ENCODE measurements around the gene FERMT2.
"Not testable (repeated sequence)": the region's sequence is repeated elsewhere in the genome, so short reads cannot be mapped to it uniquely, and the experiment has no call there.

The FERMT2 gene

GRCh38 chr14:52900731-52901130 is 50.1 kb downstream of the FERMT2 start:
- no peak for DNase-seq

- DNase-seq, result no peak
These were observed 52.4 kb downstream of the FERMT2 start for GRCh38 chr14:52898496-52898895.

- no peak for DNase-seq
These were observed 55.9 kb downstream of the FERMT2 start for GRCh38 chr14:52895000-52895399.

- no peak for DNase-seq
These were observed 59.0 kb downstream of the FERMT2 start for GRCh38 chr14:52891800-52892199.

GRCh38 chr14:52888839-52889838 is 61.7 kb downstream of the FERMT2 start:
- no peak for DNase-seq

- DNase-seq, result no peak
These were observed 62.7 kb downstream of the FERMT2 start for GRCh38 chr14:52888159-52888558.

- DNase-seq, result no peak
These were observed 65.6 kb downstream of the FERMT2 start for GRCh38 chr14:52885230-52885629.

GRCh38 chr14:52883658-52884057 is 67.2 kb downstream of the FERMT2 start:
- DNase-seq, result no peak

GRCh38 chr14:52882824-52883223 is 68.0 kb downstream of the FERMT2 start:
- DNase-seq, result no peak

GRCh38 chr14:52879958-52880357 is 70.9 kb downstream of the FERMT2 start:
- no peak for DNase-seq

- no peak for DNase-seq
These were observed 71.9 kb downstream of the FERMT2 start for GRCh38 chr14:52878946-52879345.

GRCh38 chr14:52878469-52878868 is 72.4 kb downstream of the FERMT2 start:
- no peak for DNase-seq

- no peak for DNase-seq
These were observed 73.2 kb downstream of the FERMT2 start for GRCh38 chr14:52877628-52878027.

- DNase-seq, result no peak
These were observed 74.0 kb downstream of the FERMT2 start for GRCh38 chr14:52876806-52877205.

GRCh38 chr14:52876311-52876710 is 74.5 kb downstream of the FERMT2 start:
- no peak for DNase-seq

GRCh38 chr14:52875707-52876106 is 75.1 kb downstream of the FERMT2 start:
- no peak for DNase-seq

- no peak for DNase-seq
These were observed 76.5 kb downstream of the FERMT2 start for GRCh38 chr14:52874389-52874788.

GRCh38 chr14:52873694-52874093 is 77.2 kb downstream of the FERMT2 start:
- DNase-seq, result no peak

GRCh38 chr14:52873065-52873464 is 77.8 kb downstream of the FERMT2 start:
- no peak for DNase-seq

- DNase-seq, result no peak
These were observed 79.2 kb downstream of the FERMT2 start for GRCh38 chr14:52871606-52872005.

- DNase-seq, result no peak
These were observed 81.8 kb downstream of the FERMT2 start for GRCh38 chr14:52868911-52869618.

GRCh38 chr14:52864893-52865292 is 86.0 kb downstream of the FERMT2 start:
- DNase-seq, result not testable (repeated sequence)

- DNase-seq, result no peak
These were observed 87.5 kb downstream of the FERMT2 start for GRCh38 chr14:52863334-52863700.

All from CD4-positive, alpha-beta T cell treated with Interleukin-21 for 1 hour (primary cell).